ENCODE measurements around the gene SPATA20. TPM values are rescaled to one million over a fixed set of nuclear protein-coding genes. Genes with fewer than 3 reads are reported as not detected.
A peak's percentile ranks its signal among the peaks of the same experiment; 100 is the strongest.

Gene SPATA20
- total and polyA plus RNA-seq, 4 donors, result 15.6 to 42.4 (median 19.6) TPM

GRCh38 chr17:50499721-50500120, 47.3 kb upstream of the SPATA20 start (continued):
- TF ChIP-seq ATF3 (IDR thresholded peaks at IDR 0.05), result no peak

- H3K4me3 ChIP-seq (ENCODE audit: low read depth in 1 of 3, low read length in 3 of 3), result no peak overlapping the region
- no peak overlapping the region for H3K9ac ChIP-seq (ENCODE audit: low read depth in 1 of 2, low read length in 2 of 2)
- H3K27me3 ChIP-seq (ENCODE audit: control insufficient read depth in 4 of 4, insufficient read depth in 4 of 4, low read length in 3 of 4), result no peaks in the 10 kb centered on the region
- H3K27ac ChIP-seq (ENCODE audit: low read depth in 1 of 2, low read length in 2 of 2), result no peak overlapping the region
- DNase-seq (ENCODE audit: low spot score), result no peak
- no peaks in the 10 kb centered on the region for H3K9me3 ChIP-seq (ENCODE audit: control insufficient read depth in 4 of 4, low read length in 3 of 4)
- 33% methylated on average over 5 of the region's 5 CpGs for WGBS
- TF ChIP-seq MAX (IDR thresholded peaks at IDR 0.05), result no peak
- TF ChIP-seq EGR1 (IDR thresholded peaks at IDR 0.05; ENCODE audit: low read depth in 2 of 2), result no peak
- peak in 1 of 2 donors; percentile 18 for TF ChIP-seq RXRA (IDR thresholded peaks at IDR 0.05)
- peak in 1 of 2 donors; percentile 29 for TF ChIP-seq HNF4A (conservative IDR thresholded peaks at IDR 0.05)
- peak; percentile 37 for TF ChIP-seq CTCF (IDR thresholded peaks at IDR 0.05; ENCODE audit: low read depth, low read length, missing input control)
- peak; percentile 29 to 52 for TF ChIP-seq RAD21 (IDR thresholded peaks at IDR 0.05)
- H3K4me1 ChIP-seq (ENCODE audit: control insufficient read depth in 4 of 4, insufficient read depth in 4 of 4, low read length in 3 of 4), result no peaks in the 10 kb centered on the region
- H3K36me3 ChIP-seq (ENCODE audit: control insufficient read depth in 4 of 4, insufficient read depth in 3 of 4, low read depth in 1 of 4, low read length in 3 of 4), result no peaks in the 10 kb centered on the region
These were observed 45.9 kb upstream of the SPATA20 start for GRCh38 chr17:50501054-50501453.

- Histone ChIP-seq H3K27ac (ENCODE audit: low read depth in 1 of 2, low read length in 2 of 2) (no peak overlapping the region), H3K4me3 (ENCODE audit: low read depth in 1 of 3, low read length in 3 of 3) (no peak overlapping the region), H3K9ac (ENCODE audit: low read depth in 1 of 2, low read length in 2 of 2) (no peak overlapping the region), H3K9me3 (ENCODE audit: control insufficient read depth in 4 of 4, low read length in 3 of 4) (no peaks in the 10 kb centered on the region), H3K4me1 (ENCODE audit: control insufficient read depth in 4 of 4, insufficient read depth in 4 of 4, low read length in 3 of 4) (no peaks in the 10 kb centered on the region), H3K27me3 (ENCODE audit: control insufficient read depth in 4 of 4, insufficient read depth in 4 of 4, low read length in 3 of 4) (no peaks in the 10 kb centered on the region), H3K36me3 (ENCODE audit: control insufficient read depth in 4 of 4, insufficient read depth in 3 of 4, low read depth in 1 of 4, low read length in 3 of 4) (no peaks in the 10 kb centered on the region)
- TF ChIP-seq HNF4G (IDR thresholded peaks at IDR 0.05), result no peak
- no peak for TF ChIP-seq FOXA2 (IDR thresholded peaks at IDR 0.05)
- no peak for TF ChIP-seq RAD21 (IDR thresholded peaks at IDR 0.05)
- no peak for TF ChIP-seq FOXA1 (IDR thresholded peaks at IDR 0.05)
- TF ChIP-seq SP1 (IDR thresholded peaks at IDR 0.05), result no peak
- TF ChIP-seq HNF4A (conservative IDR thresholded peaks at IDR 0.05), result no peak
- DNase-seq (ENCODE audit: low spot score), result no peak
- 91% methylated on average over 9 of the region's 9 CpGs for WGBS
These were observed 44.5 kb upstream of the SPATA20 start for GRCh38 chr17:50502301-50502990.

GRCh38 chr17:50505591-50506130, 41.3 kb upstream of the SPATA20 start:
- Histone ChIP-seq H3K4me1 (ENCODE audit: control insufficient read depth in 4 of 4, insufficient read depth in 4 of 4, low read length in 3 of 4) (peaks cover 0 to 8% (median 0%) of the 10 kb centered on the region in 4 donors), H3K9me3 (ENCODE audit: control insufficient read depth in 4 of 4, low read length in 3 of 4) (no peaks in the 10 kb centered on the region), H3K27ac (ENCODE audit: low read depth in 1 of 2, low read length in 2 of 2) (no peak overlapping the region), H3K9ac (ENCODE audit: low read depth in 1 of 2, low read length in 2 of 2) (no peak overlapping the region), H3K27me3 (ENCODE audit: control insufficient read depth in 4 of 4, insufficient read depth in 4 of 4, low read length in 3 of 4) (no peaks in the 10 kb centered on the region), H3K4me3 (ENCODE audit: low read depth in 1 of 3, low read length in 3 of 3) (no peak overlapping the region), H3K36me3 (ENCODE audit: control insufficient read depth in 4 of 4, insufficient read depth in 3 of 4, low read depth in 1 of 4, low read length in 3 of 4) (no peaks in the 10 kb centered on the region)
- no peak for DNase-seq (ENCODE audit: low spot score)
- WGBS, result 75% methylated on average over 7 of the region's 7 CpGs
- TF ChIP-seq HNF4G (IDR thresholded peaks at IDR 0.05) (no peak), MAX (IDR thresholded peaks at IDR 0.05) (no peak), TAF1 (conservative IDR thresholded peaks at IDR 0.05) (no peak), FOXA2 (IDR thresholded peaks at IDR 0.05) (no peak), RXRA (IDR thresholded peaks at IDR 0.05) (no peak), YY1 (IDR thresholded peaks at IDR 0.05) (no peak), HNF4A (conservative IDR thresholded peaks at IDR 0.05) (no peak), GABPA (IDR thresholded peaks at IDR 0.05 in 1 of 2, conservative IDR thresholded peaks at IDR 0.05 in 1 of 2) (no peak), CTCF (IDR thresholded peaks at IDR 0.05; ENCODE audit: low read depth, low read length, missing input control) (no peak), REST (IDR thresholded peaks at IDR 0.05) (no peak)
